ENCODE measurements around the gene LEKR1.

Gene LEKR1

GRCh38 chr3:157069406-157069805, 243.3 kb downstream of the LEKR1 start:
- H3K27ac ChIP-seq, result no peak overlapping the region
- H3K4me3 ChIP-seq (ENCODE audit: low read depth, low read length), result no peak overlapping the region
- DNase-seq, result no peak
- TF ChIP-seq CTCF (IDR thresholded peaks at IDR 0.05; ENCODE audit: low read depth, low read length), result no peak
- H3K27me3 ChIP-seq (ENCODE audit: insufficient read depth, low read depth, severe bottlenecking), result no peaks in the 10 kb centered on the region
- H3K36me3 ChIP-seq, result no peaks in the 10 kb centered on the region
- no peaks in the 10 kb centered on the region for H3K9me3 ChIP-seq (ENCODE audit: severe bottlenecking)

GRCh38 chr3:157069846-157070677, 243.9 kb downstream of the LEKR1 start:
- TF ChIP-seq CTCF (IDR thresholded peaks at IDR 0.05; ENCODE audit: low read depth, low read length), result no peak

GRCh38 chr3:157070678-157070999, 244.5 kb downstream of the LEKR1 start:
- Histone ChIP-seq H3K4me3 (ENCODE audit: low read depth, low read length) (no peak overlapping the region), H3K27me3 (ENCODE audit: insufficient read depth, low read depth, severe bottlenecking) (no peaks in the 10 kb centered on the region), H3K27ac (no peak overlapping the region), H3K9me3 (ENCODE audit: severe bottlenecking) (no peaks in the 10 kb centered on the region), H3K36me3 (no peaks in the 10 kb centered on the region)
- TF ChIP-seq CTCF (IDR thresholded peaks at IDR 0.05; ENCODE audit: low read depth, low read length), result no peak
- no peak for DNase-seq

More at GRCh38 chr3:157069846-157070677, 243.9 kb downstream of the LEKR1 start:
- no peak overlapping the region for H3K4me3 ChIP-seq (ENCODE audit: low read depth, low read length)
- no peak overlapping the region for H3K27ac ChIP-seq
- no peaks in the 10 kb centered on the region for H3K27me3 ChIP-seq (ENCODE audit: insufficient read depth, low read depth, severe bottlenecking)
- H3K36me3 ChIP-seq, result no peaks in the 10 kb centered on the region
- DNase-seq, result no peak
- H3K9me3 ChIP-seq (ENCODE audit: severe bottlenecking), result no peaks in the 10 kb centered on the region

GRCh38 chr3:157071744-157072525, 245.8 kb downstream of the LEKR1 start:
- H3K9me3 ChIP-seq (ENCODE audit: severe bottlenecking), result no peaks in the 10 kb centered on the region
- DNase-seq, result no peak
- no peaks in the 10 kb centered on the region for H3K36me3 ChIP-seq
- TF ChIP-seq CTCF (IDR thresholded peaks at IDR 0.05; ENCODE audit: low read depth, low read length), result no peak
- no peaks in the 10 kb centered on the region for H3K27me3 ChIP-seq (ENCODE audit: insufficient read depth, low read depth, severe bottlenecking)
- no peak overlapping the region for H3K4me3 ChIP-seq (ENCODE audit: low read depth, low read length)
- no peak overlapping the region for H3K27ac ChIP-seq

- H3K9me3 ChIP-seq (ENCODE audit: severe bottlenecking), result no peaks in the 10 kb centered on the region
- DNase-seq, result no peak
- no peak for TF ChIP-seq CTCF (IDR thresholded peaks at IDR 0.05; ENCODE audit: low read depth, low read length)
- H3K4me3 ChIP-seq (ENCODE audit: low read depth, low read length), result no peak overlapping the region
- no peak overlapping the region for H3K27ac ChIP-seq
- no peaks in the 10 kb centered on the region for H3K27me3 ChIP-seq (ENCODE audit: insufficient read depth, low read depth, severe bottlenecking)
- H3K36me3 ChIP-seq, result no peaks in the 10 kb centered on the region
Observed at GRCh38 chr3:157073810-157074209, 247.7 kb downstream of the LEKR1 start.

Measured in WERI-Rb-1 (cell line).